T1000 (cell line): ENCODE results near the gene PRKRIP1.
"Not testable (repeated sequence)": the region's sequence is repeated elsewhere in the genome, so short reads cannot be mapped to it uniquely, and the experiment has no call there.

Experiments used
- DNase-seq: peaks from one replicate; lab custom pipeline; 2025; ENCODE audit warnings: mixed read lengths; lab: John Stamatoyannopoulos, UW

Gene PRKRIP1

GRCh38 chr7:102395873-102396709, at the start of gene PRKRIP1:
Gene PRKRIP1 (plus strand): TSS chr7:102396363. CDS start chr7:102396412, 49 bp downstream.
- peak; percentile 63 for DNase-seq

GRCh38 chr7:102346983-102347382, 49.2 kb upstream of the PRKRIP1 start:
- not testable (repeated sequence) for DNase-seq

GRCh38 chr7:102356344-102356743, 39.8 kb upstream of the PRKRIP1 start, which contains the start of gene SPDYE6:
Gene SPDYE6 (minus strand): TSS chr7:102356444. CDS start chr7:102356023, 421 bp downstream.
- not testable (repeated sequence) for DNase-seq

- peak; percentile 88 for DNase-seq
These were observed 32.4 kb upstream of the PRKRIP1 start for GRCh38 chr7:102363549-102364393.

GRCh38 chr7:102364394-102364886, 31.7 kb upstream of the PRKRIP1 start:
- DNase-seq = not testable (repeated sequence)

- not testable (repeated sequence) for DNase-seq
These were observed 30.8 kb upstream of the PRKRIP1 start for GRCh38 chr7:102365390-102365789.

GRCh38 chr7:102370038-102370437, 26.1 kb upstream of the PRKRIP1 start:
- DNase-seq = not testable (repeated sequence)

- DNase-seq = not testable (repeated sequence)
These were observed 23.4 kb upstream of the PRKRIP1 start for GRCh38 chr7:102372796-102373195.

GRCh38 chr7:102376964-102377466, 19.1 kb upstream of the PRKRIP1 start:
- no peak for DNase-seq

- DNase-seq = not testable (repeated sequence)
These were observed 15.3 kb upstream of the PRKRIP1 start for GRCh38 chr7:102380837-102381236.

GRCh38 chr7:102381696-102382425, 14.3 kb upstream of the PRKRIP1 start:
- not testable (repeated sequence) for DNase-seq

- DNase-seq = no peak
These were observed 9.1 kb upstream of the PRKRIP1 start for GRCh38 chr7:102387064-102387463.

- DNase-seq = no peak
These were observed 6.4 kb upstream of the PRKRIP1 start for GRCh38 chr7:102389810-102390209.

- DNase-seq = peak; percentile 43
These were observed 5.3 kb upstream of the PRKRIP1 start for GRCh38 chr7:102390697-102391484.

GRCh38 chr7:102392330-102392729, 3.8 kb upstream of the PRKRIP1 start:
- no peak for DNase-seq

- DNase-seq = no peak
These were observed 2.7 kb upstream of the PRKRIP1 start for GRCh38 chr7:102393467-102393866.

- DNase-seq = no peak
These were observed 631 bp upstream of the PRKRIP1 start for GRCh38 chr7:102395592-102395872.

GRCh38 chr7:102396710-102397019, 502 bp downstream of the PRKRIP1 start:
- no peak for DNase-seq

- no peak for DNase-seq
These were observed 2.4 kb downstream of the PRKRIP1 start for GRCh38 chr7:102398543-102398942.

- no peak for DNase-seq
These were observed 4.2 kb downstream of the PRKRIP1 start for GRCh38 chr7:102400360-102400759.

- no peak for DNase-seq
These were observed 7.4 kb downstream of the PRKRIP1 start for GRCh38 chr7:102403563-102403962.
